Measurements from ENCODE around the gene RPP30.

GRCh38 chr10:90879062-90879461 lies 7.3 kb downstream of the RPP30 start:
- TF ChIP-seq CTCF (IDR thresholded peaks at IDR 0.05) = no peak
- no peak for TF ChIP-seq POLR2A (IDR thresholded peaks at IDR 0.05)
